ENCODE data around the gene PIEZO2.

PIEZO2 gene

GRCh38 chr18:11052800-11053199 is 96.6 kb downstream of the PIEZO2 start:
- no peaks in the 10 kb centered on the region for H3K27me3 ChIP-seq (ENCODE audit: low read depth)
- H3K4me3 ChIP-seq: no peak overlapping the region
- H3K4me1 ChIP-seq: no peaks in the 10 kb centered on the region
- no peak for DNase-seq (ENCODE audit: low spot score in 2 of 2)
- in situ Hi-C loops (cut with MboI; ENCODE audit: low sequenced_read_pairs): no loop called here
- H3K9me3 ChIP-seq: no peaks in the 10 kb centered on the region
- no peaks in the 10 kb centered on the region for H3K36me3 ChIP-seq (replicated peaks)

GRCh38 chr18:11051462-11051861 is 97.9 kb downstream of the PIEZO2 start:
- in situ Hi-C loops (cut with MboI; ENCODE audit: low sequenced_read_pairs): no loop called here
- H3K9me3 ChIP-seq: no peaks in the 10 kb centered on the region
- DNase-seq (ENCODE audit: low spot score in 2 of 2): no peak
- no peaks in the 10 kb centered on the region for H3K27me3 ChIP-seq (ENCODE audit: low read depth)
- no peak overlapping the region for H3K4me3 ChIP-seq
- H3K4me1 ChIP-seq: no peaks in the 10 kb centered on the region
- no peaks in the 10 kb centered on the region for H3K36me3 ChIP-seq (replicated peaks)

GRCh38 chr18:11050966-11051365 is 98.4 kb downstream of the PIEZO2 start:
- in situ Hi-C loops (cut with MboI; ENCODE audit: low sequenced_read_pairs): no loop called here
- no peaks in the 10 kb centered on the region for H3K9me3 ChIP-seq
- H3K27me3 ChIP-seq (ENCODE audit: low read depth): no peaks in the 10 kb centered on the region
- H3K36me3 ChIP-seq (replicated peaks): no peaks in the 10 kb centered on the region
- no peak overlapping the region for H3K4me3 ChIP-seq
- DNase-seq (ENCODE audit: low spot score in 2 of 2): no peak
- no peaks in the 10 kb centered on the region for H3K4me1 ChIP-seq

- Histone ChIP-seq H3K36me3 (replicated peaks) (no peaks in the 10 kb centered on the region), H3K4me3 (no peak overlapping the region), H3K9me3 (no peaks in the 10 kb centered on the region), H3K27me3 (ENCODE audit: low read depth) (no peaks in the 10 kb centered on the region), H3K4me1 (no peaks in the 10 kb centered on the region)
- in situ Hi-C loops (cut with MboI; ENCODE audit: low sequenced_read_pairs): no loop called here
- DNase-seq (ENCODE audit: low spot score in 2 of 2): no peak
These were observed 101.6 kb downstream of the PIEZO2 start for GRCh38 chr18:11047817-11048216.

- Histone ChIP-seq H3K4me1 (no peaks in the 10 kb centered on the region), H3K9me3 (no peaks in the 10 kb centered on the region), H3K27me3 (ENCODE audit: low read depth) (no peaks in the 10 kb centered on the region), H3K36me3 (replicated peaks) (no peaks in the 10 kb centered on the region), H3K4me3 (no peak overlapping the region)
- in situ Hi-C loops (cut with MboI; ENCODE audit: low sequenced_read_pairs): no loop called here
- DNase-seq (ENCODE audit: low spot score in 2 of 2): no peak
These were observed 102.2 kb downstream of the PIEZO2 start for GRCh38 chr18:11047156-11047555.

GRCh38 chr18:11046140-11046539 is 103.2 kb downstream of the PIEZO2 start:
- Histone ChIP-seq H3K4me1 (no peaks in the 10 kb centered on the region), H3K9me3 (no peaks in the 10 kb centered on the region), H3K4me3 (no peak overlapping the region), H3K27me3 (ENCODE audit: low read depth) (no peaks in the 10 kb centered on the region), H3K36me3 (replicated peaks) (no peaks in the 10 kb centered on the region)
- no peak for DNase-seq (ENCODE audit: low spot score in 2 of 2)
- in situ Hi-C loops (cut with MboI; ENCODE audit: low sequenced_read_pairs): no loop called here

- Histone ChIP-seq H3K36me3 (replicated peaks) (no peaks in the 10 kb centered on the region), H3K4me3 (no peak overlapping the region), H3K4me1 (no peaks in the 10 kb centered on the region), H3K9me3 (no peaks in the 10 kb centered on the region), H3K27me3 (ENCODE audit: low read depth) (no peaks in the 10 kb centered on the region)
- DNase-seq (ENCODE audit: low spot score in 2 of 2): no peak
- in situ Hi-C loops (cut with MboI; ENCODE audit: low sequenced_read_pairs): no loop called here
These were observed 105.7 kb downstream of the PIEZO2 start for GRCh38 chr18:11043694-11044093.

- in situ Hi-C loops (cut with MboI; ENCODE audit: low sequenced_read_pairs): no loop called here
- H3K27me3 ChIP-seq (ENCODE audit: low read depth): no peaks in the 10 kb centered on the region
- DNase-seq (ENCODE audit: low spot score in 2 of 2): no peak
- no peaks in the 10 kb centered on the region for H3K36me3 ChIP-seq (replicated peaks)
- H3K9me3 ChIP-seq: no peaks in the 10 kb centered on the region
- H3K4me3 ChIP-seq: no peak overlapping the region
- no peaks in the 10 kb centered on the region for H3K4me1 ChIP-seq
These were observed 107.1 kb downstream of the PIEZO2 start for GRCh38 chr18:11042247-11042646.

- in situ Hi-C loops (cut with MboI; ENCODE audit: low sequenced_read_pairs): no loop called here
- H3K4me3 ChIP-seq: no peak overlapping the region
- no peaks in the 10 kb centered on the region for H3K4me1 ChIP-seq
- no peaks in the 10 kb centered on the region for H3K9me3 ChIP-seq
- no peaks in the 10 kb centered on the region for H3K36me3 ChIP-seq (replicated peaks)
- DNase-seq (ENCODE audit: low spot score in 2 of 2): peak in 1 of 2 experiments; percentile 45
- H3K27me3 ChIP-seq (ENCODE audit: low read depth): no peaks in the 10 kb centered on the region
These were observed 108.3 kb downstream of the PIEZO2 start for GRCh38 chr18:11040823-11041656.

- no peaks in the 10 kb centered on the region for H3K9me3 ChIP-seq
- no peak for DNase-seq (ENCODE audit: low spot score in 2 of 2)
- H3K4me1 ChIP-seq: no peaks in the 10 kb centered on the region
- in situ Hi-C loops (cut with MboI; ENCODE audit: low sequenced_read_pairs): no loop called here
- no peak overlapping the region for H3K4me3 ChIP-seq
- no peaks in the 10 kb centered on the region for H3K36me3 ChIP-seq (replicated peaks)
- no peaks in the 10 kb centered on the region for H3K27me3 ChIP-seq (ENCODE audit: low read depth)
These were observed 109.0 kb downstream of the PIEZO2 start for GRCh38 chr18:11040359-11040758.

- Histone ChIP-seq H3K4me3 (no peak overlapping the region), H3K36me3 (replicated peaks) (no peaks in the 10 kb centered on the region), H3K27me3 (ENCODE audit: low read depth) (no peaks in the 10 kb centered on the region), H3K9me3 (no peaks in the 10 kb centered on the region), H3K4me1 (no peaks in the 10 kb centered on the region)
- DNase-seq (ENCODE audit: low spot score in 2 of 2): no peak
- in situ Hi-C loops (cut with MboI; ENCODE audit: low sequenced_read_pairs): no loop called here
These were observed 111.7 kb downstream of the PIEZO2 start for GRCh38 chr18:11037533-11038240.

GRCh38 chr18:11035814-11036495 is 113.4 kb downstream of the PIEZO2 start:
- no peak overlapping the region for H3K4me3 ChIP-seq
- no peaks in the 10 kb centered on the region for H3K9me3 ChIP-seq
- no peak for DNase-seq (ENCODE audit: low spot score in 2 of 2)
- no peaks in the 10 kb centered on the region for H3K27me3 ChIP-seq (ENCODE audit: low read depth)
- no peaks in the 10 kb centered on the region for H3K36me3 ChIP-seq (replicated peaks)
- in situ Hi-C loops (cut with MboI; ENCODE audit: low sequenced_read_pairs): no loop called here
- H3K4me1 ChIP-seq: no peaks in the 10 kb centered on the region

GRCh38 chr18:11035376-11035775 is 114.0 kb downstream of the PIEZO2 start:
- no peak for DNase-seq (ENCODE audit: low spot score in 2 of 2)
- in situ Hi-C loops (cut with MboI; ENCODE audit: low sequenced_read_pairs): no loop called here
- Histone ChIP-seq H3K36me3 (replicated peaks) (no peaks in the 10 kb centered on the region), H3K27me3 (ENCODE audit: low read depth) (no peaks in the 10 kb centered on the region), H3K4me1 (no peaks in the 10 kb centered on the region), H3K4me3 (no peak overlapping the region), H3K9me3 (no peaks in the 10 kb centered on the region)

GRCh38 chr18:11034884-11035283 is 114.5 kb downstream of the PIEZO2 start:
- H3K36me3 ChIP-seq (replicated peaks): no peaks in the 10 kb centered on the region
- no peaks in the 10 kb centered on the region for H3K27me3 ChIP-seq (ENCODE audit: low read depth)
- no peak for DNase-seq (ENCODE audit: low spot score in 2 of 2)
- H3K4me1 ChIP-seq: no peaks in the 10 kb centered on the region
- H3K4me3 ChIP-seq: no peak overlapping the region
- in situ Hi-C loops (cut with MboI; ENCODE audit: low sequenced_read_pairs): no loop called here
- no peaks in the 10 kb centered on the region for H3K9me3 ChIP-seq
